GM19035 (cell line): ENCODE data around the gene INPP5A.
"Not testable (repeated sequence)": the region's sequence is repeated elsewhere in the genome, so short reads cannot be mapped to it uniquely, and the experiment has no call there.

Experiments
- ATAC-seq: cut with Tn5 transposase; IDR thresholded peaks from one replicate; pipeline ENCODE4 v1.9.1; 2021; ENCODE audit not compliant: unreplicated experiment

INPP5A gene

DNA sequence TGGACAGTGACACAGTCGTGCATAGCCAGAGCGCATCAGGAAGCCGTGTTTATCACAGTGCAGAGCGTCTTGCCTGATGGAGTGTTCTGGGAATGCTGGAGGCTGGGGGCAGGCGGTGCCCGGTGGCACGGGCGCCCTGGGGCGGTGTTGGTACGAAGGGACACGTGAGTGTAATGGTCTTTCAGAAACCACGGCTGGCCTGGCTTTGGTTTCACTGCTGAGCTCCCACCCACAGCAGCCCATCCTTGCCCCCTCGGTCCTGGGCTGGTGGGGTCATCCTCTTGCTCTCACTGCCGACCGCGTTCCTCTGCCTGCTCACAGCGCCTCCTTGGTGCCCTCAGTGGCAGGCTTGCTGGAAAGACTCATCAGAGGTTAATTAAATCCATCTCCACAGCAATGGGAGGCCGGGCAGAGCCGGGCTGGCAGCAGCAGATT lies 197.8 kb downstream of the INPP5A start:
- no peak for ATAC-seq

DNA sequence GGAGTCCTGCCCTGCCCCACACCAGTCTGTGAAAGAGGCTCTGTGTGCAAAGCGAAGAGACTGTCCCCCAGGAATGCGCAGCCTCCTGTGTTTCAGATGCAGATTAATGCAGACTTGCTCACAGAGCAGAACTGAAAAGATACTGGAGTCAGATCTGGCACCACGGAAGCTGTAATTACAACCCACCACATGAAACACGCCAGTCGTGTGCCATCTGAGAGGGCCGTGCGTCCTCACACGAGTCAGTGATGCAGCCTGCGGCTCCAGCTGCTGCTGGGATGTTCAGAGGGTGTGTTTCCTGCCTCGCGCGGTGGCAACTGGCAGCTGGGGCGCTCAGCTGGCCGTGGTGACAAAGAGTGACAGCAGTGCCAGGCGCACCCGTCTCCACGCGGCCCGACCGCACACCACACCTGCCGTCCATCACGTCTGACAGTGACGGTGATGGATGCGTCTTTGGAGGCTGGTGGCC lies 198.4 kb downstream of the INPP5A start:
- no peak for ATAC-seq

DNA sequence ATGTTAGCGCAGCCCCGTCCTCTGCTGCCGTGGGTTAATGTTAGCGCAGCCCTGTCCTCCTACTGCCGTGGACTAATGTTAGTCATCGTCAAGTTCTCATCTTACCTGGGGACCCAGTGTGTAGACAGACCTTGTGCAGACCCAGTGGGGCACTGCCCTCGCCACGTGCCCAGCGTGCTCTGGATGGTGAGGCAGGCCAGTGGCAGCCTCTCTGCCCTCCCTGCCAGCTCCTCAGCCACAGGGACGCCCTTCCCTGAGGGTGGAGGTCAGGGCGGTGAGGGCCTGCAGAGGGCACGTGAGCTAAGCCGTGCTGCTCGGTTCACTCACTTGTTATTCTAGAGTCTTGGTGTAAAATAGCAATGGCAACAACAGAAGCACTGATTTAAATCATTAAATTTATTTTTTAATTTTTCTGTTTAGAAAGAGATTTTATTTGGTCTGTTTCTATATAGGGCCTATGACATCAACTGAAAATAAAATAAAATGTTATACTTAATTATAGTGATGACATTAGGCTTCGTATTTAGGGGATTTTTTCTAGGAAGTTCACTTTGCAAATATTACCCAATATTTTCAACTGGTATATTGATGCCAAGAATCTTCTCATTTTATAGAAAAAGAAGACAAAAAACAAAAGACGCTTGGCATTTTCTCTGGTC lies 199.9 kb downstream of the INPP5A start:
- no peak for ATAC-seq

- no peak for ATAC-seq
These were observed 201.1 kb downstream of the INPP5A start for GRCh38 chr10:132738454-132739224.

- no peak for ATAC-seq
These were observed 201.6 kb downstream of the INPP5A start for GRCh38 chr10:132739225-132739613.

GRCh38 chr10:132740588-132740987 lies 203.0 kb downstream of the INPP5A start:
- no peak for ATAC-seq

- ATAC-seq: no peak
These were observed 204.7 kb downstream of the INPP5A start for GRCh38 chr10:132742167-132742836.

GRCh38 chr10:132742837-132743194 lies 205.2 kb downstream of the INPP5A start:
- ATAC-seq: no peak

DNA sequence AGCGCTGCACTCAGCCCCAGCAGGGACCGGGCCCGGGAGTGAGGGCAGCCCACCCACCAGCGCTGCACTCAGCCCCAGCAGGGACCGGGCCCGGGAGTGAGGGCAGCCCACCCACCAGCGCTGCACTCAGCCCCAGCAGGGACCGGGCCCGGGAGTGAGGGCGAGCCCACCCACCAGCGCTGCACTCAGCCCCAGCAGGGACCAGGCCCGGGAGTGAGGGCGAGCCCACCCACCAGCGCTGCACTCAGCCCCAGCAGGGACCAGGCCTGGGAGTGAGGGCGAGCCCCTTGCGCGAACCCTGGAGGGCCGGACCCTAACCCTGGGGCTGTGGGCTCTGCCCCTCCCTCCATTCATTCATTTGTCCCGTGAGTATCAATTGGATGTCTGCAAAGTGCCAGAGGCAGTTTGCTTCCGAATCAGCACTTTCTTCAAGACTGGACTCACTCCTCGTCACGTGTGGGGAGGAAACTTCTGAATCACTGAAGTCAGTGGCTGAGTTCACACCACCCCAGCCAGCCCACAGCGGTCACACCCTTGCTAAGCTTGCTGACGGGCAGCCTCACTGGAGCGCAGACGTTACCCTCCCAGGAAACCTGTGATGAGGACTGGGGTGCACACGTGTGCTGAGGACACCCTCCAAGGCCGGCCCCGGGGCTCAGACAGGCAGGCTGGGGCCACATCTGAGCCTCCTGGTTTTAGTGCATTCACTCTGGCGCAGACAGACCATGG lies 205.8 kb downstream of the INPP5A start:
- ATAC-seq: not testable (repeated sequence)

DNA sequence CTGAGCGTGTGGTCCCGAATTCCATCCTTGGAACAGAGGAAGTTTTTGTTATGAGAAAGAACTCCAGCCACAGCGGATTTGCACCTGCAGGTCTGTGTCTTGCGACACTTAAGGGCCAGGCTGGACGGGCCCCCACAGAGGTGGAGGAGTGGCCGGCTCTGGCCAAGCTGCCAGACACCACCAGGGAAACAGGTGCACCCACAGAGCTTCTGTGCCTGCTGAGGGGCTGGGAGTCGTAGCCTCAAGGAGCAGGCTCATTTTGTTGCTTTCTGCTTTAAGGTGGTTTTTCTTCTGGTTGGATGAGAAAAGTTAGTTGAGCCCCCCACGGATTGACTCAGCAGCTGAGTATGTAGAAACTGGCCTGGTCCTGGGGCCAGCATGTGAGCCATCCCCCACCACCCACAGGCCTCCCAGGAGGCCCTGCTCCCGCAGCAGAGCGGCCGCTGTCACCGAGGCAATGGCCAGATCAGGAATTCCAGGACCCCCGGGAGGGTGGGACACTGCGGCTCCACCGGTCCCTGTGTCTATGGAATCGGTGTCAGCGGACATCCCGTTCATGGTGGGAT lies 206.4 kb downstream of the INPP5A start:
- ATAC-seq: no peak

DNA sequence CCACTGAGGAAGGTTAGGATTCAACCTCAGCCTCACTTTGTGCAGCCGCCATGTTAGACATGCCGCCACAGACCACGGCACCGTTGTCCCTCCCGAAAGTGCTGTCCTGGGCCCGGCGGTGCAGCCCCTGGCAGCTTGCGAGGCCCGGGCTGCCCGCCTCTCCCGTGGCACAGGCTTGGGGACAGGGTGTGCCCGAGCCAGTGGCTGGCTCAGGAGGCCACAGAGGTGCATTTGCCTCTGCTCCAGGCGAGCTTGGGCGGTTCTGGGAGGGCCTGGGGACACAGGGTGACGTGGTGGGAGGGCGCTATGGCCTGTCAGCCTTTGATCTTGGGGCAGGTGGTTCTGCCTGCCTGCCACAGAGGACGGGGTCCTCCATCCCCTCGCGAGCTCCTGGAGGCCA lies 207.3 kb downstream of the INPP5A start:
- no peak for ATAC-seq

GRCh38 chr10:132745511-132745910 lies 207.9 kb downstream of the INPP5A start:
- no peak for ATAC-seq

DNA sequence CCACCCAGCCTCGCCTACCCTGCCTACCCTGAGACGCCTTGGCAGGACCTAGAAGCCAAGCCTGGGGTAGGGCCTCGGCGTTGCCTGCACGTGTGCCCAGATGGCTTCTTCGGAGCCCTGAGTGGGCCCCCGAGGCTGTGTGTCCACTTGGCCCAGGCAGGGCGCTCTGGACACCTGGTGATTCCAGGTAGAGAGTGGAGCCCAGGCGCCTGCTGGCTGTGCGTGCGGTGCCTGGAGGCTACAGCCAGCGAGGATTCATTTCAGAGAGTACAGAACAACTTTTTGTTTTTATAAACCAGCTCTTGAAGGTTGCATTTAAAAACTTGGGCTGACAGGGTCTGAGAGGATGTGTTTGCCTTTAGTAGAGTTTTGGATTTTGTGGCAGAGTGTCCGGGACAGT lies 208.4 kb downstream of the INPP5A start:
- ATAC-seq: no peak

GRCh38 chr10:132746386-132746785 lies 208.8 kb downstream of the INPP5A start:
- ATAC-seq: no peak

DNA sequence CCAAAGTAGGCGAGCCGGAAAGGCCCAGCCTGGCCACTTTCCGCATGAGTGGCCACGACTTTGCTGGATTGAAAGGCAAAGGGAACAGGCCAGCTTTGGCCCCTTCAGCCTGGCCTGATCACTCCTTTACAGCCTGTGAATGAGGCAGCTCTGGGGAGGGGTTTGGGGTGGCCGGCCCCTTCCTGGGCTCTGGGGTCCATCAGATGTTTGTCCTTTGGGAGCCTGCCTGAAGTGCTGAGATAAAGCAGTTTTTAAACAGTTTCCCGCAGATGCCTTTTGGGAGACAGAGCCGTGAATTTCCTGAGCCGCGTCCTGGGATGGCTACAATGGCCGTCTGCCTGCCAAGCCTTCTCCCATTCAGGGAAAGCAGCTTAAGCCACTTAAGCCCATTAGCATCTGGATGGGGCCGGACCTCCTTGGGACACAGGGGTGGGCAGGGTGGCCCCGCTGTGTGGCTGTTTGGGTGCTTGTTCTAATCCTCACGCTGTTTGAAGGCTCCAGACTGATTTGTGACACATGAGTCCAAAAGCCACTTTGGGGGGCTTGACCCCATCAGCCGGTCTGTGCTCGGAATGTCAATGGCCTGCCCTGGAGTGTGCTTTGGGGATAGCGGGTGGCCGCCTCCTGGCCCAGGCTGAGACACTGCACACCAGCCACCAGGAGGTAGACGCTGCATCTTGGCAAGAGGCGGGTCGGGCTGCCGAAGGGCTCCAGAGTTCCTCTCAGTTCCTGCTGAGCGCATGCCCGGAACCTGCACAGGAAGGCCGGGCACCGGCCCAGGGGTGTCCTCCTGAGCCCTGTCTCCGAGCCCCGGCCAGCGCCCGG lies 209.4 kb downstream of the INPP5A start:
- no peak for ATAC-seq

DNA sequence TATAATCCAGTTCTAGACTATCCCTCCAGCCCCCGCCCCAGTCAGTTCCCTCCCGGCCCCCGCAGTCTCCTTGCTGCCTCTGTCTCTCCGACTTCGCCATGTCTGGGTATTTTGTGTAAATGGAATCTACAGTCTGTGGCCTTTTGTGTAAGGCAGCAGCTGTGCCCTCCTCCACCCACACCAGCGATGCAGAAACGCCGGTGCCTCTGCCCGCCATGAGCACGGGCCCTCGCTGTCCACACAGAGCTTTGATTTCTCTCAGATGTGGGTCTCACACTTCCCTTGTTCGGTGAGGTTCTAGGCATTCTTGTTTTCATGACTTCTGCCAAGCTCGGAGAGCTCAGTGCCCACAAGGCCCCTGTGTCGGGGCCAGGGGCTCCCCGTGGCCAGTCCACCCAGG lies 210.5 kb downstream of the INPP5A start:
- no peak for ATAC-seq

DNA sequence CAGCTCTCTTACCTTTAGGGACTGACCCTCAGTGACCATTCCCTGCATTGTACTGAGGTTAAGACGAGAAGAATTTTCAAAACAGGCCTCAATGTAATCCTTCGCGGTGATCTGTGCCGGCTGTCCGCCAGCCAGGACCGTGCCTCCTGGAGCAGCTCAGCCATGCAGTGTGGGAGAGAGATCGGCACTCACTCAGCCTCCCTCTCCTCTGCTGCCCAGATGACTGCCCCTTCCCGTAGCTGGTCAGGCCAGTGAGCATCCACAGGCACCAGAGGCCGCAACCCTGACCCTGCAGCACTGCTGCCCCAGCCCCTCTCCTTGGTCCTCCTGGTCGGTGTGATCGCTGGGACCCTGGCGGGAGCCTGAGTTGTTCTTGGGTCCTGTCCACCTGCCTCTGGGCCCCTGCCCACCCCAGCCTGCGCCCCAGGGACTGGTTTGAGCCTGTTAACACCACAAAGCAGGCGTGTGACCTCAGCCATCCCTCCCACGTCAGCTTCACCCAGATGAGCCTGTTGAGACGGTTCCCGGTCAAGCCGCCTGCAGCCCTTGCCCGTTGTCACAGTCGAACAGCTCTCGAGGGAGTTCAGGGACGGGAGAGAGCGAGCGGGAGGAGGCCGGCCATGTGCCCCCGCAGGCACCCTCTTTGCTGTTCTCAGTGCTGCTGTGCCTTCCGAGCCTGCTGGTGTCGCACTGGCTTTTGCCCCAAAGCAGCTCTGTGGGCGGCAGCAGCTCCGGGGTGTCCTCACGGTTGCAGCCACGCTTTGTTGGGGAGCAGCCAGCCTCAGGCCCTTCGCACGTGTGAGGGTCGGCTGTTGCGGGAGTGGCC lies 211.2 kb downstream of the INPP5A start:
- ATAC-seq: no peak

DNA sequence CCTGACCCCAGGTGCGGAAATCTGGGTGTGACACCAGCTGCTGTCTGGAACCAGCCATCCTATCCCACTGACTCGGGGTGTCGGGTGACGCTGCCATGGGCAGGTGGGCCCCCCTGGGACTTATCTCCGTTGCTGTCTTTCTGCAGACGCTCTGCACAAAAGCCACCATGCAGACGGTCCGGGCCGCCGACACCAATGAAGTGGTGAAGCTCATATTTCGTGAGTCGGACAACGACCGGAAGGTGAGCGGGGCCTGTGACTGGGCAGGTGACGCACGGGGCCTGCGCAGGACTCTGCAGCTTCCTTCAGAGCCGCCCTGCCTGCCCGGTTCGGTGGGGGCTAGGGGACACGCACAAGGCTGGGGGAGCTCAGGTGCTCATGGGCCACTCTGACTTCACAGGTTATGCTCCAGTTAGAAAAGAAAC lies 211.8 kb downstream of the INPP5A start:
- ATAC-seq: no peak

DNA sequence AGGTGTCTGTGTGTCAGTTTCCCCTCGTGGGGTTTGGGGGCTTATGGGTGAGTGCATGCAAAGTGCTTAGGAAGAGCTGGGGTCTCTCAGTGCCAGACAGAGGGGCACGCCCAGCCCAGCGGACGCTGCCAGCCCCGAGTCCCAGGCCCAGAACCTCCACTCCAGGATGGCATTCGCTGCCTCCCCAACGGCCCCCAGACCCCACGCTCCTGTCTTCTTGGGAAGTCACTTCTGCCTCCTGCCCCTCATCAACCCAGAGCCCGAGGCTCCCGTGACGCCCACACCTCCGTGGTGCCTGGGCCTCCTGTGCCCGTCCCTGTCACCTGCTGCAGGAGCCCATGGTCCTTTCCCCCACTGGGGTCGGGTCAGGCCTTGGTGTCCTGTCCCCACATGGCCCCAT lies 213.3 kb downstream of the INPP5A start:
- ATAC-seq: no peak
